Hepatic stellate cell (primary cell): ENCODE measurements around the gene DTX1.

Experiments
- DNase-seq: peaks from one replicate; pipeline ENCODE4 v3.0.0; 2011; ENCODE audit warnings: low spot score

The DTX1 gene

GRCh38 chr12:113056631-113057488 is at the start of gene DTX1:
TSS of gene DTX1 (plus strand) at chr12:113056730. CDS start at chr12:113058193, 1,463 bp downstream.
- DNase-seq: no peak

- DNase-seq: peak; percentile 29
Measured at GRCh38 chr12:113007166-113007565, 49.4 kb upstream of the DTX1 start.

GRCh38 chr12:113010701-113011100 is 45.8 kb upstream of the DTX1 start:
- no peak for DNase-seq

GRCh38 chr12:113014565-113014964 is 42.0 kb upstream of the DTX1 start:
- DNase-seq: no peak

GRCh38 chr12:113016796-113017195 is 39.7 kb upstream of the DTX1 start:
- DNase-seq: no peak

- DNase-seq: no peak
Measured at GRCh38 chr12:113019025-113019424, 37.5 kb upstream of the DTX1 start.

GRCh38 chr12:113021500-113021899 is 35.0 kb upstream of the DTX1 start:
- no peak for DNase-seq

GRCh38 chr12:113022563-113023297 is 33.8 kb upstream of the DTX1 start:
- no peak for DNase-seq

GRCh38 chr12:113027726-113028125 is 28.8 kb upstream of the DTX1 start:
- DNase-seq: no peak

GRCh38 chr12:113030875-113031525 is 25.5 kb upstream of the DTX1 start:
- peak; percentile 59 for DNase-seq

GRCh38 chr12:113039911-113040445 is 16.6 kb upstream of the DTX1 start:
- no peak for DNase-seq

GRCh38 chr12:113040722-113041171 is 15.8 kb upstream of the DTX1 start:
- peak; percentile 66 for DNase-seq

- DNase-seq: no peak
Measured at GRCh38 chr12:113041560-113041959, 15.0 kb upstream of the DTX1 start.

- DNase-seq: no peak
Measured at GRCh38 chr12:113043240-113043639, 13.3 kb upstream of the DTX1 start.

GRCh38 chr12:113044516-113044915 is 12.0 kb upstream of the DTX1 start:
- DNase-seq: no peak

GRCh38 chr12:113048716-113049127 is 7.8 kb upstream of the DTX1 start:
- DNase-seq: peak; percentile 81

- no peak for DNase-seq
Measured at GRCh38 chr12:113049976-113050742, 6.4 kb upstream of the DTX1 start.

GRCh38 chr12:113050795-113051194 is 5.7 kb upstream of the DTX1 start:
- no peak for DNase-seq

- DNase-seq: no peak
Measured at GRCh38 chr12:113051759-113052158, 4.8 kb upstream of the DTX1 start.

- DNase-seq: no peak
Measured at GRCh38 chr12:113052326-113052725, 4.2 kb upstream of the DTX1 start.

- DNase-seq: no peak
Measured at GRCh38 chr12:113054948-113055486, 1.5 kb upstream of the DTX1 start.
